BE2C (cell line): Measurements from ENCODE around the gene ARAP1.

ENCODE experiments used
- DNase-seq: peaks from one replicate; pipeline ENCODE4 v3.0.0-alpha.2; 2020
- H3K27me3 ChIP-seq: fragments of 250-450 bp; sonication (Bioruptor Pico); 2 replicates; pipeline ENCODE4 v1.5.1; 2020; ENCODE audit warnings: mild to moderate bottlenecking
- H3K36me3 ChIP-seq: fragments of 250-450 bp; sonication (Bioruptor Pico); 2 replicates; pipeline ENCODE4 v1.5.1; 2020; ENCODE audit warnings: mild to moderate bottlenecking
- H3K4me1 ChIP-seq: fragments of 250-450 bp; sonication (Bioruptor Pico); 2 replicates; pipeline ENCODE4 v1.5.1; 2020
- H3K4me3 ChIP-seq: 2 replicates; pipeline ENCODE4 v1.5.1; 2011; ENCODE audit warnings: low read depth, low read length
- H3K9me3 ChIP-seq: fragments of 250-450 bp; sonication (Bioruptor Pico); 2 replicates; pipeline ENCODE4 v1.5.1; 2020
- TF ChIP-seq, protein P1 (sequence below): IDR thresholded peaks from 2 replicates; pipeline ENCODE4 v1.5.1; 2012; ENCODE audit warnings: mild to moderate bottlenecking, low read depth, low read length

Gene ARAP1

GRCh38 chr11:72673943-72674828 is 78.0 kb downstream of the ARAP1 start, which contains the start of gene PDE2A:
Gene PDE2A, minus strand, starts transcription at chr11:72674422. Its CDS starts 215 bp downstream, at chr11:72674207.
- no peaks in the 10 kb centered on the region for H3K9me3 ChIP-seq
- no peaks in the 10 kb centered on the region for H3K27me3 ChIP-seq
- H3K4me3 ChIP-seq = peak within 1 kb of the TSS; percentile 98
- DNase-seq = peak; percentile 86
- H3K36me3 ChIP-seq = peaks cover 18% of the 10 kb centered on the region
- H3K4me1 ChIP-seq = peaks cover 25% of the 10 kb centered on the region
- TF ChIP-seq, protein P1, sequence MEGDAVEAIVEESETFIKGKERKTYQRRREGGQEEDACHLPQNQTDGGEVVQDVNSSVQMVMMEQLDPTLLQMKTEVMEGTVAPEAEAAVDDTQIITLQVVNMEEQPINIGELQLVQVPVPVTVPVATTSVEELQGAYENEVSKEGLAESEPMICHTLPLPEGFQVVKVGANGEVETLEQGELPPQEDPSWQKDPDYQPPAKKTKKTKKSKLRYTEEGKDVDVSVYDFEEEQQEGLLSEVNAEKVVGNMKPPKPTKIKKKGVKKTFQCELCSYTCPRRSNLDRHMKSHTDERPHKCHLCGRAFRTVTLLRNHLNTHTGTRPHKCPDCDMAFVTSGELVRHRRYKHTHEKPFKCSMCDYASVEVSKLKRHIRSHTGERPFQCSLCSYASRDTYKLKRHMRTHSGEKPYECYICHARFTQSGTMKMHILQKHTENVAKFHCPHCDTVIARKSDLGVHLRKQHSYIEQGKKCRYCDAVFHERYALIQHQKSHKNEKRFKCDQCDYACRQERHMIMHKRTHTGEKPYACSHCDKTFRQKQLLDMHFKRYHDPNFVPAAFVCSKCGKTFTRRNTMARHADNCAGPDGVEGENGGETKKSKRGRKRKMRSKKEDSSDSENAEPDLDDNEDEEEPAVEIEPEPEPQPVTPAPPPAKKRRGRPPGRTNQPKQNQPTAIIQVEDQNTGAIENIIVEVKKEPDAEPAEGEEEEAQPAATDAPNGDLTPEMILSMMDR = no peak

DNA sequence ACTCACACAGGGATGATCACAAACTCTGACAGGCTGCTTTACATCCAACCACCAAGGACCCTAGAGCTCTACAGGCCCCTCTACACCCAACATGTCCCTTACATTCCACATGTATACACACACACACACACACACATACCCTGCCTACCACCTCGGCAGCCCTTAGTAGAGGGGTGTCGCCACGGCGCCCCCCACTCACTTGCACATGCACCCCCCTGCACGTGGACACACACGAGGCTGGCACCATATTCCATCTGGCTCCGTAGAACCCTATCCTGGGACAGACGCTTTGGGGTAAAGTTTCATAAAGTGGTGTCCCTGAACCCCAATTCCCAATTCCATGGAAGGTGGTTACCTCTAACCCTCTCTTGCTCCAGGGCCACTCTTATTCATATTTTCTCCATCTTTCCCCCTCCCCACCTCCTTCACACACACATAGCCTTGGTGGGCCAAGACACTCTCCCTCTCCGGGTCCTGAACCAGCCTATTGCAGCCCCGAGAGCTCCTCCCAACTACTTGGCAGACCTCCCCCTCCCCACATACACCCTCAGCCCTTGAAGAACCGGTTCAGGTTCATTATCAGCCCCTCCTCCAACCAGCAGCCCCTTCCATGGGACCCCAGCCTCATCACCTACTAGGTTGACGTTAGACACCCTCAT is 78.8 kb downstream of the ARAP1 start:
- H3K9me3 ChIP-seq = 0 out of 2 replicates have a peak, but pooled peaks cover 2% of the 10 kb centered on the region
- TF ChIP-seq, protein P1 = no peak
- no peak for DNase-seq
- no peaks in the 10 kb centered on the region for H3K27me3 ChIP-seq
- peaks cover 26% of the 10 kb centered on the region for H3K36me3 ChIP-seq
- H3K4me1 ChIP-seq = peaks cover 25% of the 10 kb centered on the region
- H3K4me3 ChIP-seq = peak overlapping the region; percentile 98

GRCh38 chr11:72672597-72673238 is 79.5 kb downstream of the ARAP1 start:
- Histone ChIP-seq H3K4me1 (peaks cover 25% of the 10 kb centered on the region), H3K27me3 (no peaks in the 10 kb centered on the region), H3K9me3 (0 out of 2 replicates have a peak, but pooled peaks cover 3% of the 10 kb centered on the region), H3K36me3 (peaks cover 33% of the 10 kb centered on the region), H3K4me3 (peak overlapping the region; percentile 98)
- DNase-seq = no peak
- TF ChIP-seq, protein P1 = no peak

DNA sequence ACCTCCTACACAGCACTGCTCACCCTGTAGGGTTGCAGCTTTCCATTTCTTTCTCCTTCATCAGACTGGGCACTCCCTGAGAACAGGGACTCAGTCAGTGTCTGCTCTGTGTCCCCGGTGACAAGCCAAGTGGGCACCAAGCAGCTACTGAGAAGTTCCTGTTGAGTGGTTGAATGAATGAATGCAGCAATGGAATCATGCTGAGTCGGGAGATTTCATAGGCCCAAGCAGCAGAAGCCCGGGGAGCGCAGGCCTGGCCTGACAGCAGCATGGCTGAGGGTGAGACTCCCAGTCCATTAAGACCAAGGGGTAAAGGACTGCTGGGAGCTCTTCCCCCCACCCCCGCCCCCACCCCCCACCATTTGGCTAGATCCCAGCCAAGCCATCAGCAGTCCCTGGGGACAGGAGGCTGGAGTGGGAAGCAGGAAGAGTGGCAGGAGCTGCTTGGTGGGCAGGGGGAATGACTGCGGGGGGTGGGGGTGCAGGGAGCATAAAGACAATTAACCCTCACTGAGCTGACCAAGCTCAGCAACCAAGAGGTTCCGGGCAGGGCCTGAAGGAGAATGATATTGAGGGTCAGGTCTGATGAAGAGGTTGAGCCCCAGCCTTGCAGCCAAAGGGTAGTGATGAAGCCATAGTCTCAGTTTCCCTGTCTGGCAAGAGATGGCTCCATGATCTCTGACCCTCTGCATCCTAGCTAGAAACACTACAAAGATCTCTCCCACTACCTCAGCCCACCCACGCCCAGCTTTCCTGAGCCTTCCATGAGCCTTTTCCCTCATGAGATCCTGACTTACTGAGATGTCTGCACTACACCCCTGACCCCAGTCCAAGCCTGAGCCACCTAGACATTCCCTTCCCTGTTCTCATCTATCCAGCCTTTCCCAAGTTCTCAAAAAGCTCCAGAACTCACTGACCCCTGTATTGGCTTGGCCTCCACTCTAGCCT is 80.8 kb downstream of the ARAP1 start:
- no peaks in the 10 kb centered on the region for H3K27me3 ChIP-seq
- peaks cover 46% of the 10 kb centered on the region for H3K36me3 ChIP-seq
- H3K9me3 ChIP-seq = peaks cover 6% of the 10 kb centered on the region; the same call in 1 of the 2 replicates
- peak; percentile 87 for DNase-seq
- H3K4me3 ChIP-seq = peak overlapping the region; percentile 98
- TF ChIP-seq, protein P1 = no peak
- peaks cover 25% of the 10 kb centered on the region for H3K4me1 ChIP-seq

- DNase-seq = no peak
These were observed 82.2 kb downstream of the ARAP1 start for GRCh38 chr11:72670041-72670440.

More at GRCh38 chr11:72670041-72670440, 82.2 kb downstream of the ARAP1 start:
- Histone ChIP-seq H3K27me3 (no peaks in the 10 kb centered on the region), H3K9me3 (peaks cover 6% of the 10 kb centered on the region; the same call in 1 of the 2 replicates), H3K4me3 (no peak overlapping the region), H3K4me1 (peaks cover 20% of the 10 kb centered on the region), H3K36me3 (peaks cover 54% of the 10 kb centered on the region)
- TF ChIP-seq, protein P1 = no peak
